ENCODE results near the gene TSC22D2.
A peak's percentile ranks its signal among the peaks of the same experiment; 100 is the strongest.

Gene TSC22D2

GRCh38 chr3:150412561-150413231 is 4.6 kb downstream of the TSC22D2 start:
- no peak for DNase-seq (ENCODE audit: low spot score)

- DNase-seq (ENCODE audit: low spot score), result peak; percentile 70
These were observed 6.2 kb downstream of the TSC22D2 start for GRCh38 chr3:150414258-150414657.

- no peak for DNase-seq (ENCODE audit: low spot score)
These were observed 6.9 kb downstream of the TSC22D2 start for GRCh38 chr3:150414959-150415358.

- no peak for DNase-seq (ENCODE audit: low spot score)
These were observed 11.2 kb downstream of the TSC22D2 start for GRCh38 chr3:150419076-150419868.

- no peak for DNase-seq (ENCODE audit: low spot score)
These were observed 11.9 kb downstream of the TSC22D2 start for GRCh38 chr3:150419959-150420358.

- DNase-seq (ENCODE audit: low spot score), result no peak
These were observed 13.2 kb downstream of the TSC22D2 start for GRCh38 chr3:150421256-150421655.

GRCh38 chr3:150421799-150422548 is 13.9 kb downstream of the TSC22D2 start:
- DNase-seq (ENCODE audit: low spot score), result no peak

- no peak for DNase-seq (ENCODE audit: low spot score)
These were observed 14.8 kb downstream of the TSC22D2 start for GRCh38 chr3:150422907-150423306.

- no peak for DNase-seq (ENCODE audit: low spot score)
These were observed 15.7 kb downstream of the TSC22D2 start for GRCh38 chr3:150423761-150424160.

GRCh38 chr3:150426292-150426691 is 18.2 kb downstream of the TSC22D2 start:
- DNase-seq (ENCODE audit: low spot score), result no peak

GRCh38 chr3:150428562-150428961 is 20.5 kb downstream of the TSC22D2 start:
- no peak for DNase-seq (ENCODE audit: low spot score)

GRCh38 chr3:150429767-150430671 is 21.9 kb downstream of the TSC22D2 start:
- no peak for DNase-seq (ENCODE audit: low spot score)

- no peak for DNase-seq (ENCODE audit: low spot score)
These were observed 25.2 kb downstream of the TSC22D2 start for GRCh38 chr3:150433347-150433746.

GRCh38 chr3:150434234-150434633 is 26.1 kb downstream of the TSC22D2 start:
- no peak for DNase-seq (ENCODE audit: low spot score)

- DNase-seq (ENCODE audit: low spot score), result no peak
These were observed 28.1 kb downstream of the TSC22D2 start for GRCh38 chr3:150436161-150436560.

GRCh38 chr3:150439657-150440056 is 31.6 kb downstream of the TSC22D2 start:
- no peak for DNase-seq (ENCODE audit: low spot score)

GRCh38 chr3:150443331-150443741 is 35.2 kb downstream of the TSC22D2 start:
- no peak for DNase-seq (ENCODE audit: low spot score)

GRCh38 chr3:150444371-150444770 is 36.3 kb downstream of the TSC22D2 start:
- no peak for DNase-seq (ENCODE audit: low spot score)

GRCh38 chr3:150446470-150446977 is 38.4 kb downstream of the TSC22D2 start:
- DNase-seq (ENCODE audit: low spot score), result no peak

- DNase-seq (ENCODE audit: low spot score), result no peak
These were observed 39.0 kb downstream of the TSC22D2 start for GRCh38 chr3:150447084-150447483.

All from putamen (tissue), 1 donor.